GM21526 (cell line): ENCODE measurements around the gene FAM170B.

ENCODE experiments used
- ATAC-seq: cut with Tn5 transposase; IDR thresholded peaks from one replicate; pipeline ENCODE4 v1.9.1; 2021; ENCODE audit warnings: moderate library complexity; ENCODE audit not compliant: unreplicated experiment, low FRiP score

The FAM170B gene

GRCh38 chr10:49109669-49110340, 24.0 kb downstream of the FAM170B start:
- ATAC-seq, result no peak

GRCh38 chr10:49108656-49109055, 25.2 kb downstream of the FAM170B start:
- ATAC-seq, result no peak

GRCh38 chr10:49107887-49108267, 25.9 kb downstream of the FAM170B start:
- ATAC-seq, result no peak

- no peak for ATAC-seq
These were observed 26.5 kb downstream of the FAM170B start for GRCh38 chr10:49107111-49107886.

GRCh38 chr10:49106451-49106850, 27.4 kb downstream of the FAM170B start:
- ATAC-seq, result no peak

GRCh38 chr10:49105076-49105475, 28.7 kb downstream of the FAM170B start:
- ATAC-seq, result no peak

- no peak for ATAC-seq
These were observed 29.5 kb downstream of the FAM170B start for GRCh38 chr10:49104323-49104722.

- ATAC-seq, result no peak
These were observed 30.1 kb downstream of the FAM170B start for GRCh38 chr10:49103761-49104160.

GRCh38 chr10:49099046-49099445, 34.8 kb downstream of the FAM170B start:
- ATAC-seq, result no peak

- no peak for ATAC-seq
These were observed 36.9 kb downstream of the FAM170B start for GRCh38 chr10:49096890-49097445.

GRCh38 chr10:49094646-49095045, 39.2 kb downstream of the FAM170B start:
- ATAC-seq, result no peak

- no peak for ATAC-seq
These were observed 39.9 kb downstream of the FAM170B start for GRCh38 chr10:49093922-49094321.

- no peak for ATAC-seq
These were observed 41.3 kb downstream of the FAM170B start for GRCh38 chr10:49092477-49092876.

- no peak for ATAC-seq
These were observed 42.2 kb downstream of the FAM170B start for GRCh38 chr10:49091450-49092210.

GRCh38 chr10:49090696-49091380, 43.0 kb downstream of the FAM170B start:
- no peak for ATAC-seq

- no peak for ATAC-seq
These were observed 43.6 kb downstream of the FAM170B start for GRCh38 chr10:49090189-49090575.

GRCh38 chr10:49089557-49090188, 44.1 kb downstream of the FAM170B start:
- ATAC-seq, result no peak

GRCh38 chr10:49089152-49089551, 44.7 kb downstream of the FAM170B start:
- no peak for ATAC-seq

- ATAC-seq, result no peak
These were observed 46.9 kb downstream of the FAM170B start for GRCh38 chr10:49086889-49087288.

GRCh38 chr10:49083261-49083660, 50.6 kb downstream of the FAM170B start:
- ATAC-seq, result no peak
